ENCODE results near the gene GNAO1. TPM values are rescaled to one million over a fixed set of nuclear protein-coding genes. Genes with fewer than 3 reads are reported as not detected.

Gene GNAO1
- total and polyA plus RNA-seq, 2 donors (not counting 1 experiment from before 2014, with no cell fraction given), result 0.13 to 5.1 TPM

GRCh38 chr16:56354016-56354415 is 162.7 kb downstream of the GNAO1 start:
- Histone ChIP-seq H3K4me1 (ENCODE audit: control insufficient read depth in 2 of 2, insufficient read depth in 2 of 2, low read length in 2 of 2) (peaks cover 4 to 14% of the 10 kb centered on the region in 2 donors), H3K36me3 (replicated peaks in 1 of 2; ENCODE audit: control extremely low read depth in 1 of 2, control insufficient read depth in 1 of 2, extremely low read depth in 1 of 2, insufficient read depth in 2 of 2, low read length in 1 of 2) (no peaks in the 10 kb centered on the region), H3K9ac (ENCODE audit: low read length) (no peak overlapping the region), H3K4me3 (ENCODE audit: control extremely low read depth in 1 of 5, extremely low read depth in 1 of 5, insufficient read depth in 1 of 5, low read depth in 2 of 5, low read length in 4 of 5) (no peak overlapping the region), H4K20me1 (ENCODE audit: control insufficient read depth, insufficient read depth, low read length, poor library complexity, severe bottlenecking) (no peaks in the 10 kb centered on the region), H3K79me2 (ENCODE audit: control insufficient read depth, insufficient read depth, low read length) (no peaks in the 10 kb centered on the region), H3K4me2 (replicated peaks; ENCODE audit: low read depth, low read length, poor library complexity, severe bottlenecking) (no peak overlapping the region), H3K9me3 (ENCODE audit: control extremely low read depth in 1 of 3, control insufficient read depth in 2 of 3, insufficient read depth in 1 of 3, low read length in 2 of 3) (no peaks in the 10 kb centered on the region), H3K27ac (ENCODE audit: low read length in 2 of 2) (no peak overlapping the region), H2AFZ (ENCODE audit: insufficient read depth, low read depth, low read length, poor library complexity, severe bottlenecking) (no peak overlapping the region), H3K27me3 (replicated peaks in 1 of 4; ENCODE audit: control extremely low read depth in 1 of 4, control insufficient read depth in 3 of 4, insufficient read depth in 4 of 4, low read length in 3 of 4) (no peaks in the 10 kb centered on the region)
- H3K4me1 Mint-ChIP-seq, result peaks cover 19% of the 10 kb centered on the region
- no peak overlapping the region for H3K4me3 Mint-ChIP-seq
- H3K9me3 Mint-ChIP-seq (ENCODE audit: insufficient read depth), result no peaks in the 10 kb centered on the region
- H3K27me3 Mint-ChIP-seq, result peaks cover 7% of the 10 kb centered on the region
- TF ChIP-seq CTCF (IDR thresholded peaks at IDR 0.05) (no peak), EZH2 (IDR thresholded peaks at IDR 0.05; ENCODE audit: borderline replicate concordance, insufficient read depth, low read depth, low read length, poor library complexity, severe bottlenecking) (no peak)
- no peak for ATAC-seq (ENCODE audit: low read depth)
- POLR2A ChIA-PET, result no interaction called here
- H3K27ac Mint-ChIP-seq, result no peak overlapping the region
- intact Hi-C loops (cut with micrococcal nuclease), result no loop called here
- no peak for DNase-seq
- CTCF ChIA-PET, result no interaction called here
- WGBS (ENCODE audit: insufficient coverage), result 91% methylated on average over 5 of the region's 7 CpGs

- no peaks in the 10 kb centered on the region for H3K9me3 Mint-ChIP-seq (ENCODE audit: insufficient read depth)
- no peak for DNase-seq
Measured at GRCh38 chr16:56354746-56355145, 163.5 kb downstream of the GNAO1 start.

More at GRCh38 chr16:56354746-56355145, 163.5 kb downstream of the GNAO1 start:
- H3K36me3 ChIP-seq (replicated peaks in 1 of 2; ENCODE audit: control extremely low read depth in 1 of 2, control insufficient read depth in 1 of 2, extremely low read depth in 1 of 2, insufficient read depth in 2 of 2, low read length in 1 of 2), result no peaks in the 10 kb centered on the region
- intact Hi-C loops (cut with micrococcal nuclease), result no loop called here
- no peaks in the 10 kb centered on the region for H3K27me3 ChIP-seq (replicated peaks in 1 of 4; ENCODE audit: control extremely low read depth in 1 of 4, control insufficient read depth in 3 of 4, insufficient read depth in 4 of 4, low read length in 3 of 4)
- TF ChIP-seq CTCF (IDR thresholded peaks at IDR 0.05) (no peak), EZH2 (IDR thresholded peaks at IDR 0.05; ENCODE audit: borderline replicate concordance, insufficient read depth, low read depth, low read length, poor library complexity, severe bottlenecking) (no peak)
- WGBS (ENCODE audit: insufficient coverage), result 89% methylated on average over 12 of the region's 17 CpGs
- H3K4me3 Mint-ChIP-seq, result no peak overlapping the region
- no peak overlapping the region for H3K27ac Mint-ChIP-seq
- H3K27ac ChIP-seq (ENCODE audit: low read length in 2 of 2), result no peak overlapping the region
- ChIA-PET CTCF (no interaction called here), POLR2A (no interaction called here)
- H3K4me2 ChIP-seq (replicated peaks; ENCODE audit: low read depth, low read length, poor library complexity, severe bottlenecking), result no peak overlapping the region
- no peaks in the 10 kb centered on the region for H4K20me1 ChIP-seq (ENCODE audit: control insufficient read depth, insufficient read depth, low read length, poor library complexity, severe bottlenecking)
- H3K9me3 ChIP-seq (ENCODE audit: control extremely low read depth in 1 of 3, control insufficient read depth in 2 of 3, insufficient read depth in 1 of 3, low read length in 2 of 3), result no peaks in the 10 kb centered on the region
- no peak overlapping the region for H2AFZ ChIP-seq (ENCODE audit: insufficient read depth, low read depth, low read length, poor library complexity, severe bottlenecking)
- H3K79me2 ChIP-seq (ENCODE audit: control insufficient read depth, insufficient read depth, low read length), result no peaks in the 10 kb centered on the region
- ATAC-seq (ENCODE audit: low read depth), result no peak
- peaks cover 20% of the 10 kb centered on the region for H3K4me1 Mint-ChIP-seq
- H3K4me3 ChIP-seq (ENCODE audit: control extremely low read depth in 1 of 5, extremely low read depth in 1 of 5, insufficient read depth in 1 of 5, low read depth in 2 of 5, low read length in 4 of 5), result no peak overlapping the region
- no peak overlapping the region for H3K9ac ChIP-seq (ENCODE audit: low read length)
- peaks cover 7% of the 10 kb centered on the region for H3K27me3 Mint-ChIP-seq
- peaks cover 4 to 14% of the 10 kb centered on the region in 2 donors for H3K4me1 ChIP-seq (ENCODE audit: control insufficient read depth in 2 of 2, insufficient read depth in 2 of 2, low read length in 2 of 2)

All from B cell (primary cell).